Activated CD8-positive, alpha-beta memory T cell treated with anti-CD3 and anti-CD28 coated beads for 48 hours (primary cell): Measurements from ENCODE around the gene FIBCD1.
"Not testable (repeated sequence)": the region's sequence is repeated elsewhere in the genome, so short reads cannot be mapped to it uniquely, and the experiment has no call there.

ENCODE experiments used
- DNase-seq, 3 experiments: peaks; one replicate each; pipeline ENCODE4 v3.0.0-alpha.2; 2020; ENCODE audit warnings: low read depth in 2 of 3, low spot score in 2 of 3

The FIBCD1 gene

GRCh38 chr9:130973686-130974281 is 34.7 kb upstream of the FIBCD1 start:
- DNase-seq: no peak

GRCh38 chr9:130972957-130973685 is 34.1 kb upstream of the FIBCD1 start:
- DNase-seq: no peak

- DNase-seq: no peak
These were observed 33.4 kb upstream of the FIBCD1 start for GRCh38 chr9:130972277-130972956.

GRCh38 chr9:130971294-130971849 is 32.3 kb upstream of the FIBCD1 start:
- no peak for DNase-seq

- no peak for DNase-seq
These were observed 31.8 kb upstream of the FIBCD1 start for GRCh38 chr9:130970855-130971254.

- no peak for DNase-seq
These were observed 31.0 kb upstream of the FIBCD1 start for GRCh38 chr9:130970052-130970451.

GRCh38 chr9:130965680-130966079 is 26.6 kb upstream of the FIBCD1 start:
- DNase-seq: no peak

- DNase-seq: no peak
These were observed 24.9 kb upstream of the FIBCD1 start for GRCh38 chr9:130963916-130964315.

GRCh38 chr9:130963337-130963908 is 24.4 kb upstream of the FIBCD1 start:
- no peak for DNase-seq

- no peak for DNase-seq
These were observed 23.6 kb upstream of the FIBCD1 start for GRCh38 chr9:130962418-130963316.

- no peak for DNase-seq
These were observed 22.7 kb upstream of the FIBCD1 start for GRCh38 chr9:130961511-130962300.

- DNase-seq: no peak
These were observed 21.7 kb upstream of the FIBCD1 start for GRCh38 chr9:130960522-130961378.

- no peak for DNase-seq
These were observed 20.8 kb upstream of the FIBCD1 start for GRCh38 chr9:130959809-130960334.

GRCh38 chr9:130958564-130958963 is 19.5 kb upstream of the FIBCD1 start:
- DNase-seq: not testable (repeated sequence)

- no peak for DNase-seq
These were observed 18.6 kb upstream of the FIBCD1 start for GRCh38 chr9:130957451-130958203.

- DNase-seq: no peak
These were observed 17.8 kb upstream of the FIBCD1 start for GRCh38 chr9:130956636-130957450.
